GM20431 (cell line): Measurements from ENCODE around the gene UTS2B.

Source experiments
- in situ Hi-C: fragments of 300-500 bp; cut with MseI, MboI; formaldehyde crosslinking; loops from one replicate; pipeline ENCODE4 v1.15.0; 2020; ENCODE audit warnings: low sequenced_read_pairs; ENCODE audit not compliant: unreplicated experiment

UTS2B gene

DNA sequence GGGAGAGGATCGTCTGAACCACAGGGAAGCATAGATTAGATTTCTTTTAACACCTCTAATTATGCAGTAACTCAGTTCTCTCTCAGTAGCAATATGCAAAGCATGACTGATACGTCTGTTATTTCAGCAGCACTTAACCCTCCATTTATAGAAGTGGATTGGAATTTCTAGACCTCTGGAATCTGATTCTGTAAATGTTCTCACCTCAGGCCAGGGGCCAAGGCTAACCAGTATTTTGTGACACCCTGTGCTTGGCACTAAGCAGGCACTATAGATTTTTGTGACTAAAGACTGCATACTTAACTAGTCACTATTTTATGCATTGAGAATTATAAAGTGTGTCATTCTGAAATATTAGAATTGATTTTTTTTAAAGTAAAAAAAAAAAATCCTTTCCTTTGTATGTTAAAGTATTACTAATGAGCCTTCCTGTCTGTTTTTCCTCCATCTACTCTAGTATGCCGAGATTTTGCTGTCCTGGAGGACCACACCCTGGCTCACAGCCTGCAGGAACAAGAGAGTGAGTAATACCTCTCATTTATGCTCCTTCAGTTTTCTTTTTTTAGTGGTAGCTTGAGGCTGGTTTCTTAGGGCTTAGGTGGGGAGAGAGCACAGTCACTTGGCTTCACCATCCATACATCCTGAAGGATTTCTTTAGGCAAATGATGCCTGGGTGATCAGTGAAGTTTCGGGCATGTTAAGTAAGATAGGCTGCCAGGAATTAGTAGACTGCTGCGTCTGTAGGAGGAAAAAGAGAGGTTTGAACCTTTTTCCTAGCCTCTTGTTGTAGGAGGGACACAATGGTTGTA lies 26.5 kb upstream of the UTS2B start:
- in situ Hi-C loops: loop anchor here (25.0 kb wide), 1 partner anchor 95 kb away; no protein-coding TSS in a partner anchor

DNA sequence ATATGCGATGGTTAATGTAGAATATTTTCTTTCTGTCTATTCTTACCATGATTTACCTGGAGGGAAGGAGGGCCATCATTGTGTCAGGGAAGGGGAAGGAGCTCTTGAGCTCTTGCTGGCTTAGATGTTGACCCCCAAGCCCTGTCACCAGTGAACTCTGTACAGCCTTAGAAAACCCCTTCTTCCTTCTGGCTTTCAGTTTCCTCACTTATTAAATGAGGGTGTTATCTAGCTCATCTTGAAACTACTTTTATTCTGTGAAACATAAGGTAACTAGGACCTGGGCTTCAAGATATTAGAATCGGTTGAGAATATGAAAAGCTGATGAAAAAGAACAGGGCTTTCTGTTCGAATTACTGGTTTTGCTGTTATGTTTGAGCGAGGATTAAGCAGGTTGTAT lies 25.1 kb upstream of the UTS2B start:
- in situ Hi-C loops: loop anchor here (25.0 kb wide), 1 partner anchor 93 kb away; no protein-coding TSS in a partner anchor

DNA sequence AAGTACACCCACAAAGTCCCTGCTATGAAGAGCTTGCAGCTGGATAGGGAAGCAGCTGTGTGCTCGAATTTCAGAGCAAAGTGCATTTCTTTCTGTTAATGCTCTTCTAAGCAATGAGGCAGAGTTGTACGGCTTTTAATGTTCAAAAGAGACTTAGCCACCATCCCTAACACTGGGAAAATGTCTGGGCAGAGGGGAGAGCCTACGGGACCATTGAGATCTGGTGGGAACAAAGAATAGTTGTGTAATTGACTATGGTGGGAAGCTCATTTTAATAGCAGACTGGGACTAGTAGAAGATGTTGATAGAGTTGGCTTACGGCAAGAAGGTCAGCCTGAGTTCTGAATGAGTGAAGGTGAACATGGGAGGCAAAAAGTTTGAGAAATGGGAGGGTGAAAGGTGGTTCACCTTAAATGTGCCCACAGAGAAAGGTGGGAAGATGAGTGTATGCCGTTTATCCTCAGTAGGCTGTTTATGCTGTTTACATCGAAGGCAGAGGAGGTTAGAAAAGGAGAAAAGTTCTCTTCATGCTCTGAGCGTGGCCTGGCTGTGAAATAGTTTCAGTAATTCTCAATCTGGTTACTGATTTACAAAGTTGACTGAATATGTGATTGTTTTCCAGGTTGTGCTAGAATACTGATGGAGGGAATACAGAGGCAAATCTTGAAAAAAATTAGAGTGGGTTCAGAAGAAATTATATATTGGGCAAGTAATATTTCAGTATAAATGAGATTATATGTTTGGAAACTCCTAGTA lies 22.9 kb upstream of the UTS2B start:
- in situ Hi-C loops: loop anchor here (25.0 kb wide), 1 partner anchor 91 kb away; no protein-coding TSS in a partner anchor

GRCh38 chr3:191352014-191352413 lies 21.7 kb upstream of the UTS2B start:
- in situ Hi-C loops: loop anchor here (25.0 kb wide), 1 partner anchor 90 kb away; no protein-coding TSS in a partner anchor

GRCh38 chr3:191350396-191351090 lies 20.2 kb upstream of the UTS2B start:
- in situ Hi-C loops: loop anchor here (25.0 kb wide), 1 partner anchor 88 kb away; no protein-coding TSS in a partner anchor

DNA sequence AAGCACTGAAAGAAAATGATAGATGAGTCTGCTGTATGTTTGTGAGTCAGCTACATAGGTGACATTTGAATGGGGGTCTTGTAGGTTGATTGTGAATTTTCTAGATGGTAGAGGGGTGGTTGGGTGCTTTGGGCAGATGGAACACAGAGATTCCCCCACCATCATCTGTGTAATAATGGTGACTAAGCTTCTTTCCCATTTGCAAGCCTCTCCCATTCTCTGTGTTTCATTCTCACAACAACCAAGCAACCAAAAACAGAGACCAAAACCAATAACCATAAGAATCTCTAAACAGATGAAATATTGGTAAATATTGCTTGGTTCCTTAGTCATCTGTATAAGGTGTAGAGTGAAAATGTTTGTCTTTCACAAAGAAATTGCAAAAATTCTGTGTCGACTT lies 17.8 kb upstream of the UTS2B start:
- in situ Hi-C loops: no loop called here

DNA sequence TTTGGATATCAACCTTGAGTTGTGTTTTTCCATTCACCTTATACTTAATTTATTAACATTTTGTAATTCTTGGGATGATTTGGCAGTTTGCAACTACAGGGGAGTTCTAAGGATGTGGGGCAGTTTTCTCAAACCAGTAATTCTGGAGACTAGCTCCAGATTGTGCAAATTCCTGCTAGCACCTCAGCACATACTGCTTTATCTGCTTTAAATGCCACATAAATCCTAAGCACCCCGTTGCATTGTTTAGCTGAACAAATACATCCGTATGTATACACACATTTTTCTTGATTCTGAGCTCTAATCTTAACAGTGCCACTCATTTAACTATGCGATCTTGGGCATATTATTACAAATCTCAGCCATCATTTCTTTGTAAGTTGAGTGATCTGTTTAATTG lies 16.9 kb upstream of the UTS2B start:
- in situ Hi-C loops: no loop called here

DNA sequence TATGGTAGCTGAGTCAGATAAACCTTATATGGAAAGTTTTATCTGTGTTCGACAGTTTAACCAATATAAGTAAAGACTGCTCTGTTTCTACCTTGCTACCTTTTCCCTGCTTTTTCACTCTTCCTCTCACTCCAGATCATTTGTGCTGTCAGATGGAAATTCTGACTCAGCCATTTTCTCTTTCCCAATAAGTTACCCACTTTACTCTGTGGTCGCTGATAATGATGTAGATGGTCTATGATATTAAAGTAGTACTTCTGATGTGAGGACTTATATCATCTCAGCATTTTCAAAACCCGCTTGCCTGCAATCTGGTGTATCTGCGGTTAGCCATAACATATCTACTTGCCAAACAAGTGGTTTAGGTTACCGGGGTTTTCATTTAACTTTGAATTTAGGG lies 15.0 kb upstream of the UTS2B start:
- in situ Hi-C loops: no loop called here

- in situ Hi-C loops: no loop called here
These were observed 13.6 kb upstream of the UTS2B start for GRCh38 chr3:191343913-191344312.

GRCh38 chr3:191343115-191343514 lies 12.8 kb upstream of the UTS2B start:
- in situ Hi-C loops: no loop called here

GRCh38 chr3:191342411-191342810 lies 12.1 kb upstream of the UTS2B start:
- in situ Hi-C loops: no loop called here

- in situ Hi-C loops: no loop called here
These were observed 11.7 kb upstream of the UTS2B start for GRCh38 chr3:191342006-191342405.

GRCh38 chr3:191340966-191341365 lies 10.6 kb upstream of the UTS2B start:
- in situ Hi-C loops: no loop called here

GRCh38 chr3:191340351-191340750 lies 10.0 kb upstream of the UTS2B start:
- in situ Hi-C loops: no loop called here

DNA sequence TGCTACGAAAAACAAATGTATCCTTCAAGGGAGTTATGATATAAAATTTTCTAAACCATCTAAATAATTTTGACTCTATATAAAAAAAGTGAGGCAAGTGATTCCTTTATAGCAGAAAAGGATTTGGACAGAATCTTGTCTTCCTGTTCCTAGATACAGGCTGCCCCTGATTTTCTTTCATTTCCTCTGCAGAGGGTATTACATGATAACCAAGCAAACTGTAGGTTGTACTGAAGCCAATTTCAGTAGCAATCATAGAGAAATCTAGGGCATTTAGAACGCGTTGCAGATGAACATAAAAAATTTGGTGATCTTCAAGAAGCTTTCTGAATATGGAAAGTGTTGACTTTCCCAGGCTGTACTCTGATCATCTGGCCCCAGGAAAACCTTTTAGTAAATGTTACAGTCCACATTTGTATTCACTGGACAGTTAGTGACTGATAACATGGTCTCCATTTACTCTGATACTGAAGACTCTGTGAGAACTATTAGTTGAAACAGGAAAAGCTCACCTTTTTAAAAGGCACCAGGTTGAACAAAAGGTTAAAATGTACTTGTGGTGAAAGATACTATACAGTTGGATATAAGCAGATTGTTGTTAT lies 9.1 kb upstream of the UTS2B start:
- in situ Hi-C loops: no loop called here

GRCh38 chr3:191338177-191338488 lies 7.8 kb upstream of the UTS2B start:
- in situ Hi-C loops: no loop called here

DNA sequence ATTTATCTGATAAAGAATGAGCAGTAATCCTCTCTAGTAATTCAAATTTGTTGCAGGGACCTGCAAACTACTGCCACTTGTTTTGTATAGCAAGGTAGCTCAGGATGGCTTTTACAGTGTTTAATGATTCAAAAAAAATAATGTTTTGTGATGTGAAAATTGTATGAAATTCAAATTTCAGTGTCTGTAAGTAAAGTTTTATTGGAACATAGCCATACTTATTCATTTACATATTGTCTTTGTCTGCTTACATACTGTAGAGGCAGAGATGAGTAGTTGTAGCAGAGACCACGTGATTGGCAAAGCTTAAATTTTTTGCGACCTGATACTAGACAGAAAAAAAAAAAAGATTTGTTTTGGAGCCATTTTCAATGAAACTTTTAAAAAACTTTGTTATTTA lies 6.5 kb upstream of the UTS2B start:
- in situ Hi-C loops: no loop called here

DNA sequence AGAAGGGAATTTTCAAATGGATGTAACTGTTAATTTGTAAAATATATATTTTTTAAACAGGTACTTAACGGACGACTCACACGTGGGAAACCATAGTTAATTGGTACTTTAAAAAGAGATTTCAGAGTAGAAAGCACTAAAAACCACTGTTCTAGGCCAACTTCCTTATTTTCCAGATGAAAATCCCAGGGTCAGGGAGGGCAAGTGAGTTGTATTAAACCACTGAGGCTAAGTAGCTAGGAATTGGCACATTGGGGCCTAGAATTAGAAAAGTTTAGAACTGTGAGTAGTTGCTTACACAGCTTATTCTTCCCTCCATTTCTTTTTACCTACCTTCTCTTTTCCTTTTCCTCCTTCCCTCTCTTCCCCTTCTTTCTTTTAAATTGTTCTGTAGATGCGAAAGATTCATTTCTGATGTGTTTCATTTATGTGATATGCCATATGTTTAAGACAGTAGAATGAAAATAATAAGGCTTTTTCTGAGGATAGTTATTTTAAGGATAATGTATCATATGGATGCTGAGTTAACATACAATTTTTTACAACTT lies 4.1 kb upstream of the UTS2B start:
- in situ Hi-C loops: no loop called here

- in situ Hi-C loops: no loop called here
These were observed 3.1 kb upstream of the UTS2B start for GRCh38 chr3:191333298-191333880.

DNA sequence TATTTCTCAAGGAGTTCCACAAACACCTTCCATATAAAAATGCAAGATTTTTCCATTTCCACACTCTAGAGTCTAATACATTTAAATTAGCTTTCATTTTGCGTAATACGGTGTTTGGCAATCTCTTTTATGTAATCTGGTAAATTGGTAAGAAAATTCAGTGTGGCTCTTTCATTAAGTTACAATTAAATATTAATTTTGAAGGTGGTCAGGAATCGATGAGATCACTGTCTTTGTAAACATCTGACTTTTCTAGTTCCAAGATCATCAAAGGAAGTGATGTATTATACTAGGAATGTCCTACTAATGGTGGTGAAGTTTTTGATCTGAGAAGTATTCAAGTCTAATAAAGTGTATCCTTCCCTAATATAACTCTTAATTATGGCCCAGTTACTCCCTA lies 1.1 kb upstream of the UTS2B start:
- in situ Hi-C loops: no loop called here
